Measurements from ENCODE around the gene SEZ6. TPM values are rescaled to one million over a fixed set of nuclear protein-coding genes. Genes with fewer than 3 reads are reported as not detected.

Gene SEZ6
- total and polyA plus RNA-seq, 2 of the 4 experiments (the other 2 are of a cell fraction), result not detected

DNA sequence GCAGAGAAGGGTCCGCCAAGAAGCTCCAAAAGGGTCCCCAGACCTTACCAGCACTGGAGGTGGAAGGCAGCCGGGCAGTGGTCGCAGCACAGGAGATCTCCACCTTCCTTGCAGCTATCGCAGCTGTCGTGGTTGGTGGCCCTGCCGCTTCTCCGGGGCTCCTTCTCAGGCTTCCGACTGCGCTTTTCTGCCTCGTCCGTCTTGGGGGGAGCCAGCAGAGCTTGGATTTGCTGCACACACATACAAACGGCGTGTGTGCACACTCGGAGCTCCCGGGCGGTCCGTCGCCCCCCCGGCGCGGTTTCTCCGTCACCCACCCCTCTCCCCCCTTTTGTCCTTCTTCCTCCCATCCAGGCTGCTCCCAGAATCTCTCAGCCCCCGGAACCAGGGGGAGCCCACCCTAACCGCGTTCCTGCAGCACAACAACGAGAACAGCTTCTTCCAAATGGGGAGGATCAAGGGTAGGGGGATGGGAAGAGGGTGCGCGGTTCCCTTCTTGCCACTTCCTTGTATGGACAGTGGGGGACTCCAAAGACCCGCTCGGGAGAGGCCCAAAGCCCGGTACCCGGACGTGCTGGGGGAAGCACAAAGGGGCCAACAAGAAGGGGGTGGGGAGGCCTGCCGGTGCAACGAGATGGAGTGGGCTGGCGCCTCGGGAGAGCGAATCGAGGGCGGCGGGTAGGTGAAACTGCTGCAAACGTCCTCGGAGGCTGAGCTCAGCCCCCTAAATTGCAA lies 55.6 kb downstream of the SEZ6 start:
- peak overlapping the region; percentile 91 for H3K27ac ChIP-seq (ENCODE audit: insufficient read depth, low read length)
- POLR2A ChIA-PET (ENCODE audit: unreplicated experiment), result interaction anchor here (1.2 kb wide), 1 partner anchor 223 kb away, joined by 3 read pairs; no protein-coding TSS in a partner anchor
- H3K36me3 ChIP-seq (ENCODE audit: control insufficient read depth, insufficient read depth, low read length), result no peaks in the 10 kb centered on the region
- peak overlapping the region; percentile 70 for H2BK120ac ChIP-seq (ENCODE audit: low read depth, low read length)
- peak overlapping the region; percentile 14; the same call in 1 of the 2 replicates for H3K18ac ChIP-seq (ENCODE audit: low read depth, low read length)
- H2BK20ac ChIP-seq (ENCODE audit: low read depth, low read length), result no peak overlapping the region
- in situ Hi-C loops (cut with MboI; ENCODE audit: low sequenced_read_pairs) (no loop called here), dilution Hi-C loops (cut with HindIII; ENCODE audit: low sequenced_read_pairs, unreplicated experiment) (no loop called here), intact Hi-C loops (cut with micrococcal nuclease) (no loop called here)
- H3K79me1 ChIP-seq (ENCODE audit: low read depth in 1 of 2, low read length in 2 of 2), result peaks cover 0 to 37% of the 10 kb centered on the region in 2 experiments; a peak in 2 of 4 replicates
- peak; percentile 1; the same call in 1 of the 2 replicates for ATAC-seq (ENCODE audit: low read depth)
- H3K14ac ChIP-seq (replicated peaks; ENCODE audit: low read depth, low read length), result peak overlapping the region; percentile 94
- H2AFZ ChIP-seq (replicated peaks; ENCODE audit: low read length, poor library complexity), result peak overlapping the region; percentile 82
- CTCF ChIA-PET, result interaction anchor here (0.9 to 1.2 kb wide), 3 partner anchors 15 to 223 kb away, joined by 4 to 5 read pairs (median 4); no protein-coding TSS in a partner anchor
- H4K8ac ChIP-seq (ENCODE audit: low read depth in 2 of 2, low read length in 2 of 2), result peak overlapping the region; percentile 70 to 86; a peak in 3 of 4 replicates
- H3K4me1 ChIP-seq (ENCODE audit: control insufficient read depth, insufficient read depth, low read length), result peaks cover 7% of the 10 kb centered on the region
- H4K91ac ChIP-seq (ENCODE audit: insufficient read depth, low read depth, low read length), result peak overlapping the region; percentile 87
- H3K9ac ChIP-seq (ENCODE audit: low read depth, low read length), result peak overlapping the region; percentile 90
- peak overlapping the region; percentile 98 for H2AK9ac ChIP-seq (replicated peaks; ENCODE audit: low read depth, low read length, poor library complexity)
- peak overlapping the region; percentile 97 for H3K23ac ChIP-seq (ENCODE audit: low read depth, low read length)
- DNase-seq, result peak; percentile 39
- H2BK5ac ChIP-seq (ENCODE audit: low read depth, low read length, poor library complexity, severe bottlenecking), result peak overlapping the region; percentile 72
- H4K5ac ChIP-seq (ENCODE audit: low read depth, low read length), result peak overlapping the region; percentile 51
- H3K4ac ChIP-seq (ENCODE audit: low read depth, low read length), result peak overlapping the region; percentile 90
- H3K4me3 ChIP-seq (ENCODE audit: insufficient read depth, low read depth, low read length), result peak overlapping the region; percentile 92
- H3K27me3 ChIP-seq (ENCODE audit: control insufficient read depth, insufficient read depth, low read length), result no peaks in the 10 kb centered on the region
- no peaks in the 10 kb centered on the region for H3K9me3 ChIP-seq (ENCODE audit: control insufficient read depth, insufficient read depth, low read length)
- peak overlapping the region; percentile 73 for H3K4me2 ChIP-seq (ENCODE audit: low read depth, low read length)
- peak overlapping the region; percentile 88 for H3K56ac ChIP-seq (ENCODE audit: extremely low read depth, insufficient read depth, low read length)
- BruUV-seq (replicated peaks), result no TSS peak
- peak overlapping the region; percentile 9; the same call in 1 of the 3 replicates for H2BK15ac ChIP-seq (ENCODE audit: low read depth, low read length)
- peak overlapping the region; percentile 90 for H2AK5ac ChIP-seq (ENCODE audit: low read depth, low read length)
- TF ChIP-seq RFX5 (IDR thresholded peaks at IDR 0.05; ENCODE audit: low read depth, low read length), result no peak
- TF ChIP-seq CEBPB (IDR thresholded peaks at IDR 0.05; ENCODE audit: low read depth, low read length), result no peak
- no peak for TF ChIP-seq SMC3 (IDR thresholded peaks at IDR 0.05; ENCODE audit: low read depth, low read length)
- peaks cover 12% of the 10 kb centered on the region for H3K9me1 ChIP-seq (ENCODE audit: insufficient read depth, low read length)
- WGBS, 2 experiments (ENCODE audit: extremely low coverage in 2 of 2, insufficient read length in 1 of 2), result 1% methylated on average over 13 of the region's 43 CpGs; no CpG with 5 or more reads in 1 of the 2 experiments
- H4K20me1 ChIP-seq (ENCODE audit: insufficient read depth, low read length), result peaks cover 45% of the 10 kb centered on the region
